Kasumi-1 (cell line): Measurements from ENCODE around the gene TNFRSF18.
A peak's percentile ranks its signal among the peaks of the same experiment; 100 is the strongest.
"Not testable (repeated sequence)": the region's sequence is repeated elsewhere in the genome, so short reads cannot be mapped to it uniquely, and the experiment has no call there.

Source experiments
- DNase-seq, 2 experiments: peaks; one replicate each; lab custom pipeline; 2025; lab: John Stamatoyannopoulos, UW

Gene TNFRSF18

DNA sequence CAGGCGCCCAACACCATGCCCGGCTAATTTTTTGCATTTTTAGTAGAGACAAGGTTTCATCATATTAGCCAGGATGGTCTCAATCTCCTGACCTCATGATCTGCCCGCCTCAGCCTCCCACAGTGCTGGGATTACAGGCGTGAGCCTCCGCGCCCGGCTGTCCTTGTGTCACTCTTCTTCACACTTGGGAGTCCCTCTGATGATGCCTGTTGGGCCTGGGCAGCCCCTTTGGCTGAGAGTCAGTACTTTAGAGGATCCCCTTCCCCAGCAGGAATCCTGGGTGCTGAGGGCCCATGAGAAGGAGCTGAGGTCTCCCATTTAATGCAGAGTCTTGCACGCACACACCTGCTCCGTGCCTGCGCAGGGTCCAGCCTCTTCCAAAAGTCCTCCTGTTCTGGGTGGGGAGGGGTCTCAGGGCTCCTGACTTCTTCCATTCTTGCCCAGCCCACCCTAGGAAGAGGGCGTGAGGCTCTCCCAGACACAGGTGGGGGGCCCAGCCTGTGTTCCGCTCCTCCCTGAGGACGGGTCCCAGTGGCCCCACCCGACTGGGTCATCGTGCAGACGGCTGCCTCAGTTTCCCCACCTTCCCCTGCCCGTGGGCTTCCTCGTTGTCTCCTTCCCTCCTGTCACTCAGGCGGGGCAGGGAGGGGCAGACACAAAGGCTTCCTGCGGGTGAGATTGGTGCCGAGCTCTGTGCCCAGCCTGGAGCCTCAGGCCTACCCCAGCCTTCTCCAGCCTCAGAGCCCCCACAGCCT lies 28.8 kb downstream of the TNFRSF18 start:
- DNase-seq: no peak

GRCh38 chr1:1176931-1177330 lies 29.5 kb downstream of the TNFRSF18 start:
- no peak for DNase-seq

DNA sequence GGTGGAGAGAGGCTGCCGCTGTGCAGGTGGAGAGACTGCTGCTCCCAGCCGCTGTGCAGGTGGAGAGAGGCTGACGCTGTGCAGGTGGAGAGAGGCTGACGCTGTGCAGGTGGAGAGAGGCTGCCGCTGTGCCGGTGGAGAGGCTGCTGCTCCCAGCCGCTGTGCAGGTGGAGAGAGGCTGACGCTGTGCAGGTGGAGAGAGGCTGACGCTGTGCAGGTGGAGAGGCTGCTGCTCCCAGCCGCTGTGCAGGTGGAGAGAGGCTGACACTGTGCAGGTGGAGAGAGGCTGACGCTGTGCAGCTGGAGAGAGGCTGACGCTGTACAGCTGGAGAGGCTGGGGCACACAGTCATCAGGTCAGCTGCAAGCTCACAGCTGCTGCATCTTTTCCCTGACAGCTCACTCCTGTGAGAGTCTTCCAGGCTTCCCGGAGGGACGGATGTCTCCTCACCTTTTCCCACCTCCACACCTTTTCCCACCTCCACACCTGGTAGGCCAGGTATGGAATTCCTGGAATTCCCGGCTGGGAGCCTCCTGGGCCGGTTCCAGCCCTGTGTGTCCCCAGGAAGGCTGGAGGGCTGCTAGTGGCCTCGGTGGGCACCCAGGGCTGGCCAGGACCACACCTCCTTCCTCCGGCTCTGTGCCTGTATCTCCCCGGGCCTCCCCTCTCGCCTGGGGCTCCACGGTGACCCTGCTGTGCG lies 30.2 kb downstream of the TNFRSF18 start:
- not testable (repeated sequence) for DNase-seq

- peak; percentile 25 to 35 for DNase-seq
These were observed 30.9 kb downstream of the TNFRSF18 start for GRCh38 chr1:1175221-1176062.

GRCh38 chr1:1173793-1174415 lies 32.5 kb downstream of the TNFRSF18 start, which contains the start of gene TTLL10:
TTLL10 (plus strand) TSS chr1:1173880; CDS start chr1:1179216, 5,336 bp downstream.
- no peak for DNase-seq

DNA sequence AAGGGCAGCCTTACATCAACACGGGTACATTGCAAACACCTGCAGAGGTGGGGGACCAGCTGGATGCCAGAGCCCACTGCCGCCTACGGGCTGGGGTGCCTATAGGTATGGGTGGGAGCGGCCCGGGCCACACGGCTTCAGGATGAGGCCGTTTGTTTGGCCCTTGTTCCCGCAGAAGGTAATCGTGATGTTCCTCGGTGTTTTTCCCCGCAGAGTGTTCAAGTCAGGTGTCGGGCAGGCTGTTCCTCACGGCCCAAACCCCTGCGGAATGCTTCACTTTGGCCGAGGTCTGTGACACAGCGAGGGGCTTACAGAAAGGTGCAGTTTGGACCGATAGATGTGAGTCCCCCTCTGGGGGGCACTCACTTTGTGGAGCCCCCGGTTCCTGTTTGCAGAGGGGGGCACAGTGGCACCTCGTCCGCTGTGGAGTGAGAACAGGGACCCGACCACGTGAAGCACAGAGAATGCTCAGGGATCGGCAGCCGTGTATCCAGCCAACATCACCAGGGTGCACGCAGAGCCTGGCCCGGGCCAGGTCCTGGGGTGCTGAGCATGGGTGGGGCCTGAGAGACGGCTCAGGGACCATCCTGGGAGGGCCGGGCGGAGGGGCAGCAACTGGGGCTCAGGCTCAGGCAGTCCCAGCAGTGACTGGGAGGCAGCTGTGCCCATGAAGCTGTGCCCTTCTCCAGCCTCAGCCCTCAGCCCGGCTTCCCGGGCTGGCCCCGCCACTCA lies 33.2 kb downstream of the TNFRSF18 start:
- no peak for DNase-seq

DNA sequence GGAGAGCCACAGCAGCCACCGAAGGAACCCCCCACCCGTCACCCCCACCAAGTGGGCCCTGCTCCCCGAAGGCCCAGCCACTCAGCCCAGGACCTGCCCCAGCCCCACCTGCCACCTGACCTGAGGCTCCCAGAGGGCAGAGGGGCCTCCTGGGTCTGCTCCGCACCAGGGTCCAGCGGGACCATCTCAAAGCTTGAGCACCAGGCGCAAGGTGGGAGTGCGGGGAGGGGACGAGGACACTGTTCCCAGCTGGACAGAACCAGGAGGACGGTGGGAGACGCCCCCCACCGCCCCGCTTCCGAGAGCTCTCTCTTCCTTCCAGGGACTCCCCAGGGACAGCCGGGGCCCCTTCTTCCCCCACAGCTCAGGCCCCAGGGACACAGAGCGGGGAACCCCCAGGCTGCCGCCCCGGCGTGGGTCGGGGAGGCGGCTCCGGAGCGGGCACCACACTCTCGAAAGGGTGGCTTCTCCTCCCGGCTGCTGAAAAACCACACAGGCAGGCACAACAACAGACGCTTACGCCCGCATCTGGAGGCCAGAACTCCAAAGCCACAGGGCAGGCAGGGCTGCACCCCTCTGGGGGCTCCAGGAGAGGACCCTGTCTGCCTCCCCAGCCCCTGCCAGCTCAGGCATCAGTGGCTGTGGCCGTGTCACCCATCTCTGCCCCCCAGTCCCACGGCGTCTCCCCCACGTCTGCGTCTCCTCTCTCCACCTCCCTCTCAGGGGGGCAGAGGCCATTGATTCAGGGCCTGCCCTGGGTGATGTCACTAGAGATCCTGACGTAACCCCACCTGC lies 34.6 kb downstream of the TNFRSF18 start:
- DNase-seq: no peak

GRCh38 chr1:1171161-1171545 lies 35.2 kb downstream of the TNFRSF18 start:
- DNase-seq: no peak

DNA sequence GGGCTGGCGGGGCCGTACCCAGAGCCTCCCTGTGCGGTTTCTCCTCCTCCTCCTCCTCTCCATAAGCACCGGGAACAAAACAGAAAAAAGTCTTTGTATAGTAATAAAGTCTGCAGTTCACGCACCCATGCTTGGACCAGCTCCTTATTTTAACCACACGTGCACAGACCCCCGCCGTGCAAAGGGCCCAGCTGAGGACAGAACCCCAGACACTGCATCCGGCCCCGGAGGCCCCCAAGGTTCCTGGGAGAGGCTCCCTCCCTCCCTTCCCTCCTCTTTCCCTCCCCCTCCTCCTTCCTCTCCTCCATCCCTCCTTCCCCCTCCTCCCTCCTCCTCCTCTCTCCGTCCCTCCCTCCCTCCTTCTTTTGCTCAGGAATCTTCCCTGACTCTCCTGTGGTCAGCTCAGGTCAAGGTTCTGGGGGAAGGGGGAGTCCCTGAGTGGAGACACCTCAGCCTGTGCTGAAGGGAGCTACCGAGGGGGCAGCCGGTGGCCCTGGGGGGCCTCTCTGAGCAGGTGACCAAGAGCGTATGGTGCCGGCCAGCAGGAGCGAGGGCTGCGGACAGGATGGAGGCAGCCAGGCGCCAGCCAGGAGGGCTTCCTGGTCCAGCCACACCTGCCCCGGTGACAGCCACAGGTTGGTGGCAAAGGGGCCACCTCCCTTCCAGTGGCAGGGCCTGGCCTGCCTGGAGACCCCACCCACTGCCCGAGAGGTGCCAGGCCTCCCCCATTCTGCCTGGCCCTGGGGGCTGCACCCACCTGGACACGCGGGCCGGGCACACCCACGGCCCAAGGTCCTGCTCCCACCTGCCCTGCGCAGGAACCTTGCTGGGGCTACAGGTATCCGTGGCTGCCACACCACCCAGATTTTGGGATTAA lies 35.9 kb downstream of the TNFRSF18 start:
- DNase-seq: no peak

DNA sequence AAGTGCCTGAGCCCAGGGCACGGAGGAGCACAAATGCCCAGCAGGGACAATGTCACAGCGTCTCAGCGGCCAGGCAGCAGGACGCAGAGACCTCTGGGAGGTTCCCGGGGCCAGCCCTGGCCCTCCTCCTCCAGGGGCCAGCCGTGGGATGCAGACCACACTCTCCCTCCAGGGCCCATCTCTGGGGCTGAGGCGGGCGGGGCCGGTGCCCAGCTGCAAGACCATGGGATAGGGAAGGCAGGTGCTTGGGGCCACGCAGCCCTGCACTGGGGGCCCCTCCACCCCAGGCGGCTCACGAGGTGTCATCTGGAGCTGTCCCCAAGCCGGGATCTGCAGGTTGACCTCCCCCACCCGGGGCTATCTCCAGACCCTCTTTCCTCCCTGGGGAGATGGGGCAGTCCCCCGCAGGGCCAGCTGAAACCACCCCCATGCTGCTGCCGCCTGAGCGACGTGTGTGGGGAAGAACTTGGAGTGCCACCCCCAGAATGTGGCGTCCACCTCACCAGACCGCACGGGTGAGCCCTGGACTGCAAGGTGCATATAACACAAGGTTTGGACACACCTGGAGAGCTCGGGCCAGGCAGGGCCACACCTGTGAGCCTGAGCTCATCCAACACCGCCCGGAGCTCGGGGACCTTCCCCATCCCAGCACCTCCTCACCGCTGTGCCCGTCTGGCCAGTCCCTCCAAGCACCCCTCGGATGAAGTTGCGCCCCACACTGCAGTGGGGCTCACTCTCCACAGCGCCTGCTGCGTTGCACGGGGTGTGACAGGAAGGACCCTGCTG lies 36.8 kb downstream of the TNFRSF18 start:
- DNase-seq: no peak

GRCh38 chr1:1168451-1169411 lies 37.7 kb downstream of the TNFRSF18 start:
- no peak for DNase-seq

- no peak for DNase-seq
These were observed 38.4 kb downstream of the TNFRSF18 start for GRCh38 chr1:1167841-1168450.

GRCh38 chr1:1167398-1167821 lies 39.0 kb downstream of the TNFRSF18 start:
- DNase-seq: no peak

DNA sequence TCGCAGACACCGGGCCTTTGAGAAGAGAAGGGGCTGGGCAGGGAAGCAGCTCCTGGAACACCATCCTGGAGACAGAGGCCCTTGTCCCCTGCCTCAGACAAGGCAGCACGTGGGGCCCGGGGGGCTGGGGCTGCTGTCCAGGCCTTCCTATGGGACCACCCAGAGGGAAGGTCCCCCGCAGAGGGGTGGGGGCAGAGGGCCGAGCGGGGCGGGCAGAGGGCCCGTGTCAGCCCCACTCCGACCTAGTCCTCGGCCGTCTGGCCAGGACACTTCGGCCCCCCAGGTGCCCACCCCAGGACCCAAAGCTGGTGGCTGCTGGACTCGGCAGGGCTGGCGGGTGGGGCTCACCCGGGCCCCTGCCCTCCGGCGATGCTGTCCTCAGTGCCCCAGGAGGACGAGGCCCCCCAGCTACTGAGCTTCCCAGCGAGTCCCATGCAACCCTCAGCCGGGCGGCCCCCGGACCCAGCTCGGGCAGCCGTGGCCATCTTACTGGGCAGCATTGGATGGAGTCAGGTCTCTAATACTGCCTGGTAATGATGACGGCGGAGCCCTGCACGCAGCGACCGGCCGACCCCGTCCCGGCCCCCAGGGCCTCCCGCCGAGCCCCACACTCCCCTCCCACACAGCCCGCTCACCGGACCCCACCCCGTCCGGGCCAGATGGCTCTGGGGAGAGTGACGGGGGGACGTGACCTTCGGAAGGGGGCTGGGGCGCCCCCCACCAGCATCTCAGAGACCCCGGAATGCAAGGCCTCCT lies 39.6 kb downstream of the TNFRSF18 start:
- no peak for DNase-seq

DNA sequence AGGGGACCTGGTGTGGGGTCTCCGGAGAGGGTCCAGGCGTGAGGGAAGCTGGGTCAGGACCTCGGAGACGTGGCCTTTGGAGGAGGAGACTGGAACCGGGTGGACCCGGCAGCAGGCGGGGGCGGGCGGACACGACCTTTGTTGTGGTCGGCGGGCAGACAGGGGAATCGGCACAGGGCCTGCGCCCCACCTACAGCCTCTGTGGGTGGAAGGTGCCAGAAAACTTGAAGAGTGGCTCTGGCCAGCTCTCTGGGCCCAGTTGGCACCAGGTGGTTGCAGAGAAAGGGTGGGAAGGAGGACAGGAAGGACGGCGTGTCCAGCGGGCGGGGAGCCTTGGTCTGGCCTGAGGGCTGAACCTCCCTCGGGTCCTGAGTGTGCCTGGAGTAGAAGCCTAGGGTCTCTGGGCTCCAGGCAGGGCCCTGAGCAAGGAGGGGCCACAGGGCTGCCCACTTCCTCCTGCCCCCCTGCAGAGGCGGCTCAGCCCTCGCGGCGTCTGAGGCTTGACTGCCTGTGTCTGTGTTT lies 40.4 kb downstream of the TNFRSF18 start:
- DNase-seq: no peak

DNA sequence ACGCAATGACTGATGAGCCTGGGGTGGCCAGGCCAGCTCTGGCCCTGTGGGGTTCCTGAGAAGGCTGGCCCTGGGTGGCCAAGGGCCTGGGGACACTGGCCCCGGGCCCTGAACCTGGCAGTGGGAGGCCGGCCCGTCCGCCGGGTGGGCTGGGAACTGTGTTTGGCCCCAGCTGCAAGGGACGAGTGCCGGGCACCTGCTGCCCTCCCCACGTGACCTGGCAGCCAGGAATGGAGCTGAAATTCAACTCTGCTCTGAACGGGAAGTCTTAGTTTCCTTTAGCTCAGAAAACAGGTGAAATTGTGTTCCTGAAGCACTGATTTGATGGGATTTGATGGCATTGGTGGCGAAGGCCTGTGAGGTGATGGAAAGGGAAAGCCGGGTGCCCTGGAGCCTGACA lies 40.9 kb downstream of the TNFRSF18 start:
- no peak for DNase-seq
